Stimulated activated memory B cell treated with anti-CD40 and anti-IgM and Interleukin-4, amounts not matched to agents 10 μg/mL and 1 μg/mL and 100 μg/mL, for 72 hours (primary cell): ENCODE results near the gene FGF21.
A peak's percentile ranks its signal among the peaks of the same experiment; 100 is the strongest.
"Not testable (repeated sequence)": the region's sequence is repeated elsewhere in the genome, so short reads cannot be mapped to it uniquely, and the experiment has no call there.

Experiments
- ATAC-seq: fragments of 150-1000 bp; cut with Tn5 transposase; 2 replicates; pipeline ENCODE4 v1.10.0; 2021
- H3K27ac Mint-ChIP-seq: one replicate; pipeline ENCODE4 v1.8.0; 2022; ENCODE audit warnings: mild to moderate bottlenecking, mixed read lengths
- H3K27me3 Mint-ChIP-seq: one replicate; pipeline ENCODE4 v1.8.0; 2022; ENCODE audit warnings: mixed read lengths
- H3K36me3 Mint-ChIP-seq: one replicate; pipeline ENCODE4 v1.8.0; 2022; ENCODE audit warnings: mixed read lengths
- H3K4me1 Mint-ChIP-seq: one replicate; pipeline ENCODE4 v1.8.0; 2022; ENCODE audit warnings: mixed read lengths
- H3K4me3 Mint-ChIP-seq: one replicate; pipeline ENCODE4 v1.8.0; 2022; ENCODE audit warnings: mild to moderate bottlenecking, moderate library complexity, mixed read lengths
- H3K9me3 Mint-ChIP-seq: one replicate; pipeline ENCODE4 v1.8.0; 2022; ENCODE audit warnings: mixed read lengths

The FGF21 gene

GRCh38 chr19:48757089-48757675 is 1.9 kb downstream of the FGF21 start:
- Mint-ChIP-seq H3K4me1 (peaks cover 18% of the 10 kb centered on the region), H3K27ac (no peak overlapping the region), H3K4me3 (no peak overlapping the region), H3K27me3 (peaks cover 77% of the 10 kb centered on the region), H3K9me3 (no peaks in the 10 kb centered on the region), H3K36me3 (no peaks in the 10 kb centered on the region)
- no peak for ATAC-seq

GRCh38 chr19:48757741-48758144 is 2.4 kb downstream of the FGF21 start:
- H3K27ac Mint-ChIP-seq: no peak overlapping the region
- H3K36me3 Mint-ChIP-seq: no peaks in the 10 kb centered on the region
- peaks cover 15% of the 10 kb centered on the region for H3K4me1 Mint-ChIP-seq
- H3K27me3 Mint-ChIP-seq: peaks cover 79% of the 10 kb centered on the region
- no peaks in the 10 kb centered on the region for H3K9me3 Mint-ChIP-seq
- no peak for ATAC-seq
- H3K4me3 Mint-ChIP-seq: no peak overlapping the region

DNA sequence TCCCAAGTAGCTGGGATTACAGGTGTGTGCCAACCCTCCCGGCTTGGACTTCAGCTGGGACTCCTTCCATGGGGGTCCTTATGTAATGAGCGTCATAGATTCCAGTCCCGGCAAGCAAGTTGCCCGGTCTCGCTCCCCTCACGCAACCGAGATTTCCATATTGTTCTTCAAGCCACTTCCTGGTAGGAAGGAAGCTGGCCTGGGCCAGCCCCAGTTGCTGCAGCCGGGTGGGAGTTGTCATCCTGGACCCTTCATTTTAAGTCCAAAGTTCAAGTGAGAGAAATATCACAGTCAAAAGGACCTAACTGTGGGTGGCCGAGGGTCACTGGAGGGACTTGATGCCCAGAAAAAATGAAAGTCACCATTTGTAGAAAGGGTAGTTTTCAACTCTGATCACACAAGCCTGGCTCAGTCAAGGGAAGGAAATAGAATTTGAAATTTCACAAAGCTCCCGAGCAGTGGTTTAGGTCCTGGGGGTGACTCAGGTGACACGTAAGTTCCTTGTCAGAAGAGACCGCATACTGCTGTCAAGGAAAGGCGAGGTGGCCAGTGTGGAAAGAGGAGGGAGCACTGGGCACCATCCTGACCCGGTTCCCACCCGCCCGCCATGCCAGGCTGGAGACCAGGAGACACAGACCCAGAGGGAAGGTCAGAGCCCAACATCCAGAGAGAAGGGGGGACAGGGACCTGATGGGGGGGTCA is 5.3 kb downstream of the FGF21 start:
- ATAC-seq: peak; percentile 20
- H3K4me3 Mint-ChIP-seq: no peak overlapping the region
- H3K9me3 Mint-ChIP-seq: no peaks in the 10 kb centered on the region
- H3K27ac Mint-ChIP-seq: no peak overlapping the region
- peaks cover 7% of the 10 kb centered on the region for H3K4me1 Mint-ChIP-seq
- H3K27me3 Mint-ChIP-seq: peaks cover 62% of the 10 kb centered on the region
- no peaks in the 10 kb centered on the region for H3K36me3 Mint-ChIP-seq

DNA sequence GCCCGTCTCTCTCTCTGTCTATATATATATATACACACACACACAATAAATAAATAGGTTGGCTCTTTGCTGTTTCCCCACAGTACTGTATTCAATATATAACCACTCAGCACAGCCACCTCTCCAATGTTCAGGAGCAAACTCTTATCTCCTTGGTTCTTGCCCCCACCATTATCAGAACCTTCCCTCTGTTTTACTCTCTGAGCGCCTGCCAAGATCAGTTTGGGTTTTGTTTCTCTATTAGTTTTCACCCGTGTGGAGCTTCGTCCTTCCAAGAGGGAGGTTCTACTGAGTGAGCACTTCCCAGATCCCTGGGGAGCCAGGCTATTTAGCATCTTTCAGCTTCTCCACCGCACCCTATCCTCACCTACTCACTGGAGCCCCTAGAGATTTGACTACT is 10.5 kb downstream of the FGF21 start:
- not testable (repeated sequence) for H3K9me3 Mint-ChIP-seq, H3K36me3 Mint-ChIP-seq, H3K27ac Mint-ChIP-seq, H3K4me1 Mint-ChIP-seq, H3K4me3 Mint-ChIP-seq, ATAC-seq
- peaks cover 73% of the 10 kb centered on the region for H3K27me3 Mint-ChIP-seq

- not testable (repeated sequence) for ATAC-seq, H3K4me3 Mint-ChIP-seq, H3K27ac Mint-ChIP-seq
Observed at GRCh38 chr19:48768171-48768753, 12.9 kb downstream of the FGF21 start.

DNA sequence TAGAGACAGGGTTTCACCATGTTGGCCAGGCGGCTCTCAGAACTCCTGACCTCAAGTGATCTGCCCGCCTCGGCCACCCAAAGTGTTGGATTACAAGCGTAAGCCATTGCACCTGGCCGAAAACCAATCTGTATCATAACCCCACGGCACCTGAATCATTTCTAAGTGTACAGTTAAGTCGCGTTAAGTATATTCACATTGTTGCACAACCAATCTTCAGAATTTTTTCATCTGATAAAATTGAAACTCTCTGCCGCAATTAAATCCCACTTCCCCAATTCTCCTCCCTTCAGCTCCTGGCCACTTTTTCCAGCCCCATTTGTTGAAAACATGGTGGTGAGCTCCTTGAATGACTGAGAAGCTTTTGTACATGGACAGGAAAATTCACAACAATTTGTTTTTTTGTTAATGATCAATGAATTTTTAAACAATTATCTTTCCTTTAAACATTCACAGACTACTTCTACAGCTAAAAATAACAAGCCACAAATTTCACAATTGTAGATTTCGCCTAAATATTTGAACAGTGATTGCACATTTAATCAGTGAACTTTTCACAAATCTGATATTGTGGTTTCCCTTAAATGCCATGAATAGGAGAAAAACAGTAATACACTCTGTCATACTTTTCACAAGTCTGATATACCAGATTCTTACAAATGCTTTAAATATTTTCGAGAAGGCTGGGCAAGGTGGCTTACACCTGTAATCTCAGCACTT is 13.8 kb downstream of the FGF21 start:
- H3K27me3 Mint-ChIP-seq: peaks cover 59% of the 10 kb centered on the region
- H3K4me1 Mint-ChIP-seq: no peaks in the 10 kb centered on the region
- H3K4me3 Mint-ChIP-seq: no peak overlapping the region
- no peaks in the 10 kb centered on the region for H3K36me3 Mint-ChIP-seq
- no peak overlapping the region for H3K27ac Mint-ChIP-seq
- no peaks in the 10 kb centered on the region for H3K9me3 Mint-ChIP-seq
- no peak for ATAC-seq

More at GRCh38 chr19:48768171-48768753, 12.9 kb downstream of the FGF21 start:
- not testable (repeated sequence) for H3K9me3 Mint-ChIP-seq, H3K36me3 Mint-ChIP-seq, H3K4me1 Mint-ChIP-seq
- H3K27me3 Mint-ChIP-seq: peaks cover 54% of the 10 kb centered on the region

GRCh38 chr19:48770266-48770665 is 14.9 kb downstream of the FGF21 start:
- Mint-ChIP-seq H3K36me3 (no peaks in the 10 kb centered on the region), H3K27me3 (peaks cover 62% of the 10 kb centered on the region), H3K4me1 (no peaks in the 10 kb centered on the region), H3K27ac (no peak overlapping the region), H3K9me3 (no peaks in the 10 kb centered on the region), H3K4me3 (no peak overlapping the region)
- no peak for ATAC-seq

DNA sequence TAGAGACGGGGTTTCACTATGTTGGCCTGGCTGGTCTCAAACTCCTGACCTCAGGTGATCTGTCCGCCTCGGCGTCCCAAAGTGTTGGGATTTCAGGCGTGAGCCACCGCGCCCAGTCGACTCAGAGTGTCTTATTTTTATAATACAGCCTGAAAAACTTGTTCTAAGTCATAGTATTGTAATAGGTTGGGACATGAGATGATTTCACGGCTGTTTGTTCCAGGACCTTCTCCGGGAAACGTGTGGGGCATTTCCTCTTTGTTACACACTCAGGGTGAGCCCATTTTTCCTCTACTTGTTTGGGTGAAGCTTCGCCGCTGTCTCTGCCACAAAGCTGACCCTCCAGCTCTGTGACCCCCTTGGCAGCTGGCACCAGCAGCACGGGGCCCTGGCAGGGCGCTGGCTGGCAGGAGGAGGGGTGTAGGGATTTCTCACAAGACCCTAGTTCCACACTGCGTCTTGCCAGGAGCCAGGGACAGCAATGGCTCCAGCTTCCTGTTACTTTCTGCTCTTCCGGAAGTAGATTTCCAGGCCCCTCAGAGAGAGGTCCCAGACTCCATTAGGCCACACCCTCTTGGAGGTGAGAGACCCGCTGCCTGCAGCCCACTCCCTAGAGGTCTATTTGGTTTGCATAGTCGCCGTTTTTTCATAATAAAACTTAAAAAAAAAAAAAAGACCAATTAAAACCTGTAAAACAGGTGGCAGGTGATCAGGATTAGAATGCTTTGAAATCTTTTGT is 15.6 kb downstream of the FGF21 start:
- ATAC-seq: no peak
- Mint-ChIP-seq H3K9me3 (no peaks in the 10 kb centered on the region), H3K27me3 (peaks cover 56% of the 10 kb centered on the region), H3K4me3 (no peak overlapping the region), H3K27ac (no peak overlapping the region), H3K36me3 (no peaks in the 10 kb centered on the region), H3K4me1 (no peaks in the 10 kb centered on the region)

GRCh38 chr19:48772503-48772953 is 17.2 kb downstream of the FGF21 start:
- Mint-ChIP-seq H3K9me3 (no peaks in the 10 kb centered on the region), H3K27me3 (peaks cover 43% of the 10 kb centered on the region), H3K36me3 (no peaks in the 10 kb centered on the region), H3K27ac (no peak overlapping the region), H3K4me3 (no peak overlapping the region), H3K4me1 (no peaks in the 10 kb centered on the region)
- no peak for ATAC-seq

DNA sequence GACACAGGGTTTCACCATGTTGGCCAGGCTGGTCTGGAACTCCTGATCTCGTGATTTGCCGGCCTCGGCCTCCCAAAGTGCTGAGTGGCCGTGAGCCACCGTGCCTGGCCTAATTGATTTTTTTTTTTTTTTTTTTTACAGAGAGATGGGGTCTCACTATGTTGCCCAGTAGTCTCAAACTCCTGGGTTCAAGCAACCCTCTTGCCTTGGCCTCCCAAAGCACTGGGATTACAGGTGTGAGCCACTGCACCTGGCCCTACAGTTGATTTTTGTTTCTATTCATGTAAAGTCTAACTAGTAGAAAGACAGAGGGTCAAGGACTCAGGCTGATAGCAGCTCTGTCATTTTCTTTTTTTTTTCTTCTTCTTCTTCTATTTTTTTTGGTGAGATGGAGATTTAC is 21.8 kb downstream of the FGF21 start:
- H3K9me3 Mint-ChIP-seq: no peaks in the 10 kb centered on the region
- peaks cover 12% of the 10 kb centered on the region for H3K27me3 Mint-ChIP-seq
- no peak overlapping the region for H3K4me3 Mint-ChIP-seq
- no peak for ATAC-seq
- H3K27ac Mint-ChIP-seq: no peak overlapping the region
- H3K36me3 Mint-ChIP-seq: no peaks in the 10 kb centered on the region
- H3K4me1 Mint-ChIP-seq: peaks cover 19% of the 10 kb centered on the region

DNA sequence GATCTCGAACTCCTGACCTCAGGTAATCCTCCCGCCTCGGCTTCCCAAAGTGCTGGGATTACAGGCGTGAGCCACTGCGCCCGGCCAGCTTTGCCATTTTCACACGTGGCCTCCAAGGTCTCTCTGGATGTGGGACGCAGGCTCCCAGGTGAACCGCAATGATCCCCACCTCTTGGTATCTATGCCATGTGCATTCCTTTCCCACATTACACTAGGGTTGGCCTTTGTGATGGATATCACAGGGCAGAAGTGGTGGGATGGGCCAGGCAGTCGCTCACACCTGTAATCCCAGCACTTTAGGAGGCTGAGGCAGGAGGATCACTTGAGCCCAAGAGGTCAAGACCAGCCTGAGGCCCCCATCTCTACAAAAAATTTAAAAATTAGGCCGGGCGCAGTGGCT is 22.4 kb downstream of the FGF21 start:
- no peak overlapping the region for H3K4me3 Mint-ChIP-seq
- ATAC-seq: no peak
- H3K27ac Mint-ChIP-seq: no peak overlapping the region
- peaks cover 12% of the 10 kb centered on the region for H3K27me3 Mint-ChIP-seq
- H3K9me3 Mint-ChIP-seq: no peaks in the 10 kb centered on the region
- peaks cover 24% of the 10 kb centered on the region for H3K4me1 Mint-ChIP-seq
- no peaks in the 10 kb centered on the region for H3K36me3 Mint-ChIP-seq

DNA sequence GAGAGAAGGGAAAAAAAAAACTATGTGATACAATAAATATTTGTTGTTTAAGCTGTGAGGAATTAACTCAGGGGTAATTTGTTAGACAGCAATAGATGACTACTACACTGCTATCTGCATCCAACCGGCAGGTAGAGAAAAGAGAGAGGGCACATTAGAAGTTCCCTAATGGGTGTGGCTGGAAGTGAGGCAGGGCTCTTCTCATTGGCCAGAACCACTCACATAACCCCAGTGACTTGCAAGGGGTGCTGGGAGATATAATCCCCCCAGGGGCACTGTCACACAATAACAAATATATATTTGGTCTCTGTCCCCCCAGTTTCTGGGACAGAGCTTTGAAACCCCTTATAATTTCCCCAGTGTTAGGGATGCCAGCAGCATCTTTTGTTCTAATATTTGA is 24.3 kb downstream of the FGF21 start:
- no peak overlapping the region for H3K27ac Mint-ChIP-seq
- peak; percentile 42 for ATAC-seq
- H3K4me3 Mint-ChIP-seq: no peak overlapping the region
- no peaks in the 10 kb centered on the region for H3K9me3 Mint-ChIP-seq
- no peaks in the 10 kb centered on the region for H3K27me3 Mint-ChIP-seq
- no peaks in the 10 kb centered on the region for H3K36me3 Mint-ChIP-seq
- H3K4me1 Mint-ChIP-seq: peaks cover 24% of the 10 kb centered on the region

- Mint-ChIP-seq H3K36me3 (no peaks in the 10 kb centered on the region), H3K27me3 (no peaks in the 10 kb centered on the region), H3K27ac (peak overlapping the region; percentile 18), H3K4me1 (peaks cover 24% of the 10 kb centered on the region), H3K9me3 (no peaks in the 10 kb centered on the region), H3K4me3 (no peak overlapping the region)
- ATAC-seq: peak; percentile 57
Observed at GRCh38 chr19:48780631-48781391, 25.5 kb downstream of the FGF21 start.

DNA sequence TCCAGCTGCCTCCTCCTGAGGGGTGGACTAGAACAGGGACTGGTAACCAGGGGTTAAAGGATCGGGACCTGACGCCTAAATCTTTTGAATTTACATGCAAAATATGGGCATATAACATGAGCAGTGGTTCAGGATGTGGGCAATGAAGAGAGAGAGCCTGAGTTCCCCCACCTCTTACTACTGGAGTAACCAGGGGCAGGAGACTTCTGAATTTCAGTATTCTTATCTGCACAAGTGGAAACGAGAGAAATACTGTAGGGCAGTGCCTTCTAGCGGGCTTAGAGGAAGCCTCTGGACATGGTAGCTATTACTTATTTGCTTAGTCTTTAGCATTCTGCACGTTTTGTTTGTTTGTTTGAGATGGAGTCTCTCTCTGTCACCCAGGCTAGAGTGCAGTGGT is 29.2 kb downstream of the FGF21 start:
- no peak for ATAC-seq
- no peaks in the 10 kb centered on the region for H3K36me3 Mint-ChIP-seq
- H3K4me3 Mint-ChIP-seq: no peak overlapping the region
- H3K27ac Mint-ChIP-seq: no peak overlapping the region
- H3K27me3 Mint-ChIP-seq: no peaks in the 10 kb centered on the region
- no peaks in the 10 kb centered on the region for H3K9me3 Mint-ChIP-seq
- H3K4me1 Mint-ChIP-seq: peaks cover 30% of the 10 kb centered on the region
